Stimulated activated CD8-positive, alpha-beta memory T cell treated with anti-CD3 and anti-CD28 coated beads, Interleukin-12 subunit alpha, Interleukin-12 subunit beta, amount 100 ng/mL, for 4 hours (primary cell): ENCODE data around the gene INPP4B.

ENCODE experiments used
- DNase-seq: peaks from one replicate; pipeline ENCODE4 v3.0.0-alpha.2; 2020; ENCODE audit warnings: low read depth

The INPP4B gene

DNA sequence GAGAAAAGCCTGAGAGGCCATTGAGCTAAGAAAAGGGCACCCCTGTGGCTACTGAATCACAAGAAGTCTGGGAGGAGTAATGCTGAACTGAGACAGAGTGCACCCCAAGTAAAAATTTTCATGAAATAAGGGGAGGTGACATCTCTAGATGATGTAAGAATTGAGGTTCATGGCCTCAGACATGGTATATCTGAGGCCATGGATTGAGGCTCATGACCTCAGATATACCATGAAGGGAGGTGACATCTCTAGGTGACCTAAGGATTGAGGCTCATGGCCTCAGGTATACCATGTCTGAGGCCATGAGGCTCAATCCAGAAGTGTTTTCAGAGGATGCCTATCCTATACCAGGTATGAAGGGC is 560.9 kb downstream of the INPP4B start:
- no peak for DNase-seq

- DNase-seq = no peak
Measured at GRCh38 chr4:142284402-142285221, 561.5 kb downstream of the INPP4B start.

GRCh38 chr4:142282870-142283431 is 563.1 kb downstream of the INPP4B start:
- DNase-seq = no peak

GRCh38 chr4:142281999-142282398 is 564.1 kb downstream of the INPP4B start:
- DNase-seq = no peak

DNA sequence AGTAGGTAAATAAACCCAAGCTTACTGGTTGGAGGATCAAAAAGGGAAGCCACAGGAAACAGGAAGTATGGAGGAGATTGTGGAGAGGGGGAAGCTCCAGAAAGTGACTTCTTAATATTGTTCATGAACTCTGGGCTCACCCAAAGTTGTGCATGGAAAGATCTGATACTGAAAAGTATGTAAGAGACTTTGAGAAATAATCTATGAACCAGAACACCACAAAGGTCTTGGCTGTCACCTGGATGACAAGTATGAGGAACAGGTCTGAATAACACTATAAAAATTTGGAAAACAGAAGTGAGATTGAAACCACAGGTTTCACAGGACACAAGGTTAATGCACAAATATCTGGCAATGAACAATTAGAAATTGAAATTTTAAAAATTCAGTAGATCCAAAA is 567.4 kb downstream of the INPP4B start:
- DNase-seq = no peak

GRCh38 chr4:142278171-142278570 is 567.9 kb downstream of the INPP4B start:
- DNase-seq = no peak

GRCh38 chr4:142274137-142274536 is 572.0 kb downstream of the INPP4B start:
- DNase-seq = no peak

DNA sequence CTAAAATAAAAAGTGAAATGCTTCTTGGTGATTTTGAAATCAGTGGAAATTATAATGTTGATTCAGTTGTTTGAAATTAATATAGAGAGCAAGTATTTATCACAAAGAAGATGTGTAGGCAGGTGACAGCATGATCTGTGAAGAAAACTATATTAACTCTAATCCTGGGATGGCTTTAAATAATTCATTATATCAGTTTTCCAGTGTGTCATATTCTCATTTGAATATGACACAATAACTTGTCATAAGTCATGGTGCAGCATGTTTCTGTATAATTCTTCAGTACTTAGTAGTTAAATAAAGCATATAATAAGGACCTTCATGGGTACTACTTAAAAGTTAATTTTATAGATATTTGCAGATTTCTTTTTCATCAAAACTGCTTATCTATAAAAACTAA is 573.6 kb downstream of the INPP4B start:
- DNase-seq = no peak

DNA sequence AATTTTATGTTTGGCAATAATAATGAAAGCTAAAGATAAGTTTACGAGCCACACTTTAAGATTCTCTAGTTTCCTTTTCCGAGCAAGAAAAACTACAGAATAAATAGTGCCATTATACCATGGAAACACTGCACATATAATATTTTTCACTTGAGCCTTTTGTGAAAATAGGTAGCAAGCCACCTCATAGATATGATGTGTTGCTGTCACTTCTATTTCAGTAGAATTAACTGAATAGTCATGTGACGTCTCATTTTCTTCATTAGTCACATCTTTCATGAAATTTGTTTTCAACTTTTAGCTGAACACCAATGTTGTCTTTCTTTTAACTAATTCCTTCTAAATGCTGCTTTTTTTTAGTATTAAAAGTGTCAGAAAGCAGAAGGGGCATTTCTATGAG is 574.3 kb downstream of the INPP4B start:
- no peak for DNase-seq

DNA sequence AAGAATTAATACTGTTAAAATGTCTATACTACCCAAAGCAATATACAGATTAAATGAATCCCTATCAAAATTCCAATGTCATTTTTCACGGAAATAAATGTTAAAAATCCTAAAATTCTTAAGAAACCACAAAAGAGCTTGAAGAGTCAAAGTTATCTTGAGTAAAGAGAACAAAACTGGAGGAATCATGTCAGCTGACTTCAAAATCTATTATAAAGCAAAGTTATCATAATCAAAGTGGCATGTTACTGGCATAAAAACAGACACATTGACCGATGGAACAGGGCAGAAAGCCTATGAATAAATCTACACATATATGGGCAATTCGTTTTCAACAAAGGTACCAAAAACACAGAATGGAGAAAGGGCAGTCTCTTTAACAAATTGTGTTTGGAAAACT is 579.0 kb downstream of the INPP4B start:
- no peak for DNase-seq

DNA sequence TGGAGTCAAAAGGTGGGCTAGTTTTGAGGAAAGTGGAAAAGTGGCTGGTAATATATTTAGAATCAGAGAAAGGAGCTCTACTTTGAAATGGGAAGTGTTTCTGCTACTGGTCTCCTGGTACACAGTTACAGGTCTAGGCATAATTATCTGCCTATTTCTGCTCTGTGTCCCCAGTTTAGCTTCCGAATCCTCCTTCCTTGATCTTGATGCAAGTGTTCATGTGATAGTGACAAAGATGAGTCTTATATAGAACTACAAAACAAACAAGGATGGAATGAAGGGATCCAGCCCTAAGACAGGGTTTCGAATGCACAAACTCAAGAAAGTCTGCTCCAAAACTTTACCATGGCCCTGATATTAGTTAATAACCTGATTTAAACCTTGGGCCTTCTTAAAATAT is 580.2 kb downstream of the INPP4B start:
- DNase-seq = no peak

DNA sequence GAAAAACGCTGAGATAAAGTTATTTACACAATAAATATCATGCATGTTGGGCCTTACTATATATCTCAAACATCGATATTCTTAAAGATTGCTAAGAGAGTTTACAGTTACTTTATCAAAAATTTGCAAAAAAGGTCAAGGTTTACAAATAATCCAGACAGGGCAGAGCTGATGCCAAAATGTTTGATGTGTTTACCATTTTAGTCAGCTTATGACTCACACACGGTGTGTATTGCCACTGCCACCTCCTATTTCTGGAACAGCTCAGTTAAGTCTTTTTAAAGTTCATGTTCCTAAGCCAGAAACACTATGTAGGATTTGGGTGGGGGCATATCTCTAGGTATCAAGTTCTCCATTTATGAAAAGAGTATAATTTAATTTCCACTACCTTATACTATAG is 580.6 kb downstream of the INPP4B start:
- DNase-seq = no peak

- no peak for DNase-seq
Measured at GRCh38 chr4:142264961-142265360, 581.1 kb downstream of the INPP4B start.

GRCh38 chr4:142262956-142263355 is 583.1 kb downstream of the INPP4B start:
- no peak for DNase-seq

- DNase-seq = no peak
Measured at GRCh38 chr4:142248946-142249345, 597.2 kb downstream of the INPP4B start.

DNA sequence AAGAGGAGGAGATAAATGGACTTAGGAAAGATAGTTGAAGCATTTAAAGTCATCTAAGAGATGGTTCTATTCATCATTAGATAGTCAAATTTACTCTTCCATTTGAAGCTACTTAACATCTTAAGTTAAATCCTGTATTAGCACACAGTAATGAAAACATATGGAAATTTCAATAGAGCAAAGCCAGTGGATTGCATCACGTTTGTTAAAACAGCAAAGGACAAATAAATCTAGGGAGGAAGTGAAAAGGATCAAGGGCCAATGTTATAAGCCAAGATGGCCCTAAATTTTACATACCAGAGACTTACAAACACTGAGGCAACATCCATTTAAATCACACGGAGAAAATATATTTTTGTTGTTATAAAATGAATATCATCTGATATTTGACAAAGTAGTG is 602.8 kb downstream of the INPP4B start:
- no peak for DNase-seq

DNA sequence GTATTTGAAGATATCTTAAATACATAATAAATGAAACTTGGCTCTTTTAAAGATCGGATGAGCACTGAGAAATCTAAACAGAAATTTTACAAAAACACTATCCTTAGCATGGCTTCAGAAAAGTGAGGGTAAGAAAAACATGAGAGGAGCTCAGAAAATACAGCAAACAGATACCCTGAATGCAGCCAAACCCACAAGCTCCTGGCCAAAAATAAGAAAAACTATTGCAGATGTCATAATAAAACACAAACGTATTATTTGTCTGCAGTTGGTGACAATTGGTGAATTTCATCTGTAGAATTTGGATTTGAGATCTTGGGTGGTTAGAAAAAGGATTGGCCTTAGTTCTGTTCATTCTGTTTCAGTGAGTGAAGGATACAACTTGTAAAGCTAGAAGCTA is 603.9 kb downstream of the INPP4B start:
- no peak for DNase-seq

- DNase-seq = no peak
Measured at GRCh38 chr4:142238589-142238988, 607.5 kb downstream of the INPP4B start.

GRCh38 chr4:142236268-142236667 is 609.8 kb downstream of the INPP4B start:
- DNase-seq = no peak

DNA sequence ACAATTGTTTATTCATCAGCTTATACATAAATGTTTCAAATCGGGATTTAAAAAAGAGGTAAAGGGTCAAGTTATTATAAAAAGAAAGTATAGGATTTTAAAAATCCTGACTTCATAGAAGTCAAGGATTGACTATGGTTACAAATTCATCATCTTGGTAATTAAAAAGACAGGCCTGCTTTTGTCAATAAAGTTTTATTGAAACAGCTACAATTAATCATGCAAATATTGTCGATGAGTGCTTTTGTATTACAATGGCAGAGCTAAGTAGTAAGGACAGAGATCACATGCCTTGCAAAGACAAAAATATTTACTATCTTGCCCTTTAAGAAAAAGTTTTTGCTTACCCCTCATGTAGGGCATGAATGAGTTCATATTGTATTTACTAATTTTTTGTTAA is 614.3 kb downstream of the INPP4B start:
- no peak for DNase-seq

- no peak for DNase-seq
Measured at GRCh38 chr4:142230991-142231390, 615.1 kb downstream of the INPP4B start.

DNA sequence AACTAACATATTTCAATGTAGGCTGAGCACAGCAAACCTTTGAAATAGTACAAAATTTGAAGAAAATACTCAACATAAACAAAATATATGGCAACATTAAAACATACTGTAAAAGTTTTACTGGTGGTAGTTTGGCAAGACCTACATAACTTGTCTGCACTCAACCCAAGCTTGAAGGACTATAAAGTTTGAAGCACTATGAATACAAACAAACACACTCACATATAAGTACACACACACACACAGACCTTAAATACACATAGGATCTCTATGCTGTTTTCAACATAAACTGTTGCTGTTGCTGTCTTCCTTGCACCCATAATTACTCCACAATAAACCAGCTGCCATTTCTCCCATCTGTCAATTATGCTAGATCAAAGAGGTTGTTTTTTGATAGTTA is 620.1 kb downstream of the INPP4B start:
- DNase-seq = no peak

- DNase-seq = no peak
Measured at GRCh38 chr4:142222127-142222526, 624.0 kb downstream of the INPP4B start.

GRCh38 chr4:142218726-142219125 is 627.4 kb downstream of the INPP4B start:
- DNase-seq = no peak
